CD8-positive, alpha-beta memory T cell (primary cell): Measurements from ENCODE around the gene FAM76A. TPM values are rescaled to one million over a fixed set of nuclear protein-coding genes. Genes with fewer than 3 reads are reported as not detected.

Experiments used
- CTCF ChIA-PET: fragments of 350-600 bp; sonication (Branson Sonifier 250); formaldehyde crosslinking; loops from one replicate; lab custom pipeline; 2021; ENCODE audit warnings: antibody characterized with exemption; lab: Charles Lee
- POLR2A ChIA-PET: fragments of 350-600 bp; sonication (Branson Sonifier 250); formaldehyde crosslinking; loops from one replicate; lab custom pipeline; 2021; ENCODE audit warnings: antibody characterized with exemption; lab: Charles Lee
- DNase-seq, 5 donors: peaks; one replicate each; pipeline versions ENCODE4 v3.0.0 to v3.0.0-alpha.2; 2020 to 2022; ENCODE audit warnings: mixed read lengths in 1 of 5
- H3K27ac ChIP-seq: one replicate; pipeline ENCODE4 v1.7.0; 2013; ENCODE audit warnings: low read depth, mild to moderate bottlenecking, low read length, moderate library complexity
- H3K27me3 ChIP-seq: 2 replicates; pipeline ENCODE4 v1.7.0; 2013; ENCODE audit warnings: low read length, mild to moderate bottlenecking; ENCODE audit not compliant: insufficient read depth, poor library complexity, severe bottlenecking
- H3K36me3 ChIP-seq: 2 replicates; pipeline ENCODE4 v1.7.0; 2013; ENCODE audit warnings: mild to moderate bottlenecking, low read length, moderate library complexity; ENCODE audit not compliant: insufficient read depth
- H3K4me1 ChIP-seq: 2 replicates; pipeline ENCODE4 v1.7.0; 2013; ENCODE audit warnings: mild to moderate bottlenecking, low read length, moderate library complexity; ENCODE audit not compliant: insufficient read depth
- H3K4me3 ChIP-seq: 2 replicates; pipeline ENCODE4 v1.7.0; 2013; ENCODE audit warnings: mild to moderate bottlenecking, low read length
- H3K9me3 ChIP-seq: 2 replicates; pipeline ENCODE4 v1.7.0; 2013; ENCODE audit warnings: mild to moderate bottlenecking, low read length
- H3K27ac Mint-ChIP-seq, 8 donors: one replicate each; pipeline ENCODE4 v1.8.0; 2020 to 2021; ENCODE audit warnings: mixed read lengths in 8 of 8, mild to moderate bottlenecking in 6 of 8, inconsistent platforms in 3 of 8, moderate library complexity in 3 of 8
- H3K27me3 Mint-ChIP-seq, 2 donors: one replicate each; pipeline ENCODE4 v1.8.0; 2020 to 2021; ENCODE audit warnings: mixed read lengths in 2 of 2, mild to moderate bottlenecking in 1 of 2, moderate library complexity in 1 of 2
- H3K36me3 Mint-ChIP-seq, 3 donors: one replicate each; pipeline ENCODE4 v1.8.0; 2020 to 2021; ENCODE audit warnings: mixed read lengths in 3 of 3, inconsistent platforms in 1 of 3, mild to moderate bottlenecking in 1 of 3
- H3K4me1 Mint-ChIP-seq, 3 donors: one replicate each; pipeline ENCODE4 v1.8.0; 2020 to 2021; ENCODE audit warnings: mixed read lengths in 3 of 3, inconsistent platforms in 1 of 3, mild to moderate bottlenecking in 1 of 3
- H3K4me3 Mint-ChIP-seq, 7 donors: one replicate each; pipeline ENCODE4 v1.8.0; 2020 to 2021; ENCODE audit warnings: mixed read lengths in 7 of 7, mild to moderate bottlenecking in 6 of 7, moderate library complexity in 4 of 7, inconsistent platforms in 2 of 7
- H3K9me3 Mint-ChIP-seq, 5 donors: one replicate each; pipeline ENCODE4 v1.8.0; 2020 to 2022; ENCODE audit warnings: mixed read lengths in 5 of 5, mild to moderate bottlenecking in 3 of 5, moderate library complexity in 2 of 5, inconsistent platforms in 1 of 5
- polyA plus RNA-seq: library from polyadenylated mRNA; unstranded; fragments of 300-500 nt; fragmentation: Illumina TruSeq; gene quantifications from one replicate; pipeline ENCODE4 v1.2.3, GENCODE V29; 2021
- total RNA-seq, 2 experiments: library from RNA; stranded (reverse); gene quantifications; one replicate each; pipeline ENCODE4 v1.2.3, GENCODE V29; 2021

FAM76A gene
- total and polyA plus RNA-seq, 3 experiments from 2014 or later: 9.2 to 13.7 (median 13.2) TPM

DNA sequence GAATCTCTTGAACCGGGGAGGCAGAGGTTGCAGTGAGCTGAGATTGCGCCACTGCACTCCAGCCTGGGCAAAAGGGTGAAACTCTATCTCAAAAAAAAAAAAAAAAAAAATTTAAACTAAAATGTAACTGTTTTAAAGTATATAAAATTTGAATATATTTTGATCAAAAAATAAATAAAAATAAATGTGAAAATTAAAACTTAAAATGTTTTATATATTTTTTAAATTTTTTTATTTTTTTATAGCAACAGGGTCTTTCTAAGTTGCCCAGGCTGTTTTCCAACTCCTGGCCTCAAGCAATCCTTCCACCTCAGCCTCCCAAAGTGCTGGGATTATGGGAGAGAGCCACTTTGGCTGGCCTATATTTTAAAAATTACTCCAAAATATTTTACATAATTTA lies 15.2 kb upstream of the FAM76A start:
- CTCF ChIA-PET: interaction anchor here (0.7 kb wide), 1 partner anchor 44 kb away, joined by 3 read pairs; no protein-coding TSS in a partner anchor
- POLR2A ChIA-PET: no interaction called here

DNA sequence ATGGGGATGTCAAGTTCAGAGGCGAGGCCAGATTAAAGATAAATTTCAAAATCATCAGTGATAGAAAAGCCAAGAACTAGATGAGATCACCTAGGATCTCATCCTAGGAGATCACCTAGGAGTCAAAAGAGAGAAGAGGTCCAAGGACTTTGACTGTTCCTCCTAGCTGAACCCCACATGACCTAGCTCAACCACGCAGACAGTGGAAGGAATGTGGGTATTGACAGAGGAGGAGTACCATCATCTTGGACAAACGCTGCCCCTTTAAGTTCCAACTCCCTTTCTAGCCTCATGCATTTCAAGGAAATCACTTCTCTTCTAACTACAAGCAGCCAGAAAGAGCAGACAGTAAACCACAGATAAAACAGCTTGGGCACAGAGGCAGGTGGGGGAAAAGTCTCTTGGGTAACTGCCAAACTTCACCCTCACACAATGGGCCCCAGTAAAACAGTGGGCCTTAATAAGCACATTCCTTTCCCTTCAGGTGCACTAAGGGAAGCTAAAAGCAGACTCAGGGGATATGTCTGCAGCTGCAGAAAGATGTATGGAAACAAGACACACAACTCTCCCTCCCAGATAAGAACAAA lies 12.5 kb upstream of the FAM76A start:
- H3K4me3 ChIP-seq: no peak overlapping the region
- DNase-seq: no peak
- H3K36me3 Mint-ChIP-seq: peaks cover 0 to 16% (median 2%) of the 10 kb centered on the region in 3 donors
- no peaks in the 10 kb centered on the region for H3K36me3 ChIP-seq
- no peaks in the 10 kb centered on the region for H3K27me3 ChIP-seq
- H3K27ac Mint-ChIP-seq: no peak overlapping the region
- ChIA-PET CTCF (no interaction called here), POLR2A (no interaction called here)
- H3K4me1 ChIP-seq: no peaks in the 10 kb centered on the region
- peaks cover 0 to 10% (median 6%) of the 10 kb centered on the region in 5 donors for H3K9me3 Mint-ChIP-seq
- no peak overlapping the region for H3K4me3 Mint-ChIP-seq
- peaks cover 20 to 45% of the 10 kb centered on the region in 2 donors for H3K27me3 Mint-ChIP-seq
- no peaks in the 10 kb centered on the region for H3K4me1 Mint-ChIP-seq
- H3K9me3 ChIP-seq: no peaks in the 10 kb centered on the region
- no peak overlapping the region for H3K27ac ChIP-seq

More for the DNA sequence above, 15.2 kb upstream of the FAM76A start:
- Histone ChIP-seq H3K4me3 (no peak overlapping the region), H3K4me1 (no peaks in the 10 kb centered on the region), H3K9me3 (no peaks in the 10 kb centered on the region), H3K36me3 (no peaks in the 10 kb centered on the region), H3K27ac (no peak overlapping the region), H3K27me3 (no peaks in the 10 kb centered on the region)
- no peaks in the 10 kb centered on the region for H3K9me3 Mint-ChIP-seq
- H3K27me3 Mint-ChIP-seq: peaks cover 4 to 29% of the 10 kb centered on the region in 2 donors
- no peak overlapping the region for H3K4me3 Mint-ChIP-seq
- H3K4me1 Mint-ChIP-seq: no peaks in the 10 kb centered on the region
- peaks cover 0 to 4% (median 1%) of the 10 kb centered on the region in 3 donors for H3K36me3 Mint-ChIP-seq
- DNase-seq: no peak
- no peak overlapping the region for H3K27ac Mint-ChIP-seq

DNA sequence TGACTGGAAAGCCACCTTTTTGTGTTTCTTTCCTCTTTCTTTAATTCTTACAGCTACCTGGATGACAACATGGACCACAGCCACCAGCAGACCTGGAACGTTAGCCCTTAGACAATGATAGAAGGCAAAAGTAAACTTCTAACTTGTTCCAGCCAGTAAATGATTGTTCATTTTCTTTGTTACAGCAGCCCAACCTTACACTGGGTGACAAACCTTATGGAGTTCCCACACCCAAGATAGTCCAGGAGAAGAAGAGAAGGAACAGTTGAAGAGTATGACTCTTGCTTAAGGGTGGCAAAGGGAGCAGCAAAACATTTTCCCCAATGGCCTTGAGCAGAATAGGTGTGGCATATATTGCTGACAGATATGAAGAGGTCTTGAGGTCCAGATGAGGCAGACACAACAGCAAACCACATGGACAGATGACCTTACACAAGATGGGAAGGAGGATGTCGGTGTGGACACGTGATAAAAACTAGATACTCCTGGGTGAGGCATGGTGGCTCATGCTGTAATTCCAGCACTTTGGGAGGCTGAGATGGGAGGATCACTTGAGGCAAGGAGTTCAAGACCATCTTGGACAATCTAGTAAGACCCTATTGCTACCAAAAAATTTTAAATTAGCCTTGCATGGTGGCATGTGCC lies 11.8 kb upstream of the FAM76A start:
- Mint-ChIP-seq H3K27me3 (peaks cover 20 to 39% of the 10 kb centered on the region in 2 donors), H3K27ac (peak overlapping the region in 1 of 8 donors; percentile 51), H3K4me1 (no peaks in the 10 kb centered on the region), H3K4me3 (no peak overlapping the region), H3K36me3 (peaks cover 0 to 16% (median 2%) of the 10 kb centered on the region in 3 donors), H3K9me3 (peaks cover 0 to 10% (median 6%) of the 10 kb centered on the region in 5 donors)
- Histone ChIP-seq H3K9me3 (no peaks in the 10 kb centered on the region), H3K27ac (no peak overlapping the region), H3K4me3 (no peak overlapping the region), H3K4me1 (no peaks in the 10 kb centered on the region), H3K36me3 (no peaks in the 10 kb centered on the region), H3K27me3 (no peaks in the 10 kb centered on the region)
- CTCF ChIA-PET: no interaction called here
- no peak for DNase-seq
- POLR2A ChIA-PET: no interaction called here

- POLR2A ChIA-PET: no interaction called here
- Histone ChIP-seq H3K27ac (no peak overlapping the region), H3K36me3 (no peaks in the 10 kb centered on the region), H3K9me3 (no peaks in the 10 kb centered on the region), H3K4me3 (no peak overlapping the region), H3K4me1 (no peaks in the 10 kb centered on the region), H3K27me3 (no peaks in the 10 kb centered on the region)
- peaks cover 20 to 44% of the 10 kb centered on the region in 2 donors for H3K27me3 Mint-ChIP-seq
- CTCF ChIA-PET: no interaction called here
- H3K4me1 Mint-ChIP-seq: no peaks in the 10 kb centered on the region
- peaks cover 0 to 16% (median 2%) of the 10 kb centered on the region in 3 donors for H3K36me3 Mint-ChIP-seq
- no peak for DNase-seq
- H3K4me3 Mint-ChIP-seq: no peak overlapping the region
- H3K9me3 Mint-ChIP-seq: peaks cover 0 to 10% (median 6%) of the 10 kb centered on the region in 5 donors
- H3K27ac Mint-ChIP-seq: no peak overlapping the region
These were observed 9.4 kb upstream of the FAM76A start for GRCh38 chr1:27716262-27716895.

GRCh38 chr1:27719286-27720251 lies 6.2 kb upstream of the FAM76A start:
- H3K36me3 Mint-ChIP-seq: peaks cover 0 to 12% (median 2%) of the 10 kb centered on the region in 3 donors
- DNase-seq: peak in 1 of 5 donors; percentile 7
- peaks cover 0 to 10% (median 6%) of the 10 kb centered on the region in 5 donors for H3K9me3 Mint-ChIP-seq
- peaks cover 0 to 1% (median under 1%) of the 10 kb centered on the region in 3 donors for H3K4me1 Mint-ChIP-seq
- Histone ChIP-seq H3K9me3 (no peaks in the 10 kb centered on the region), H3K4me1 (no peaks in the 10 kb centered on the region), H3K36me3 (no peaks in the 10 kb centered on the region), H3K27ac (no peak overlapping the region), H3K27me3 (no peaks in the 10 kb centered on the region), H3K4me3 (no peak overlapping the region)
- ChIA-PET CTCF (interaction anchor here (1.2 to 3.9 kb wide), 2 partner anchors 50 to 113 kb away, joined by 4 to 16 read pairs; no protein-coding TSS in a partner anchor), POLR2A (interaction anchor here (0.7 kb wide), 1 partner anchor 65 kb away, joined by 3 read pairs; no protein-coding TSS in a partner anchor)
- H3K27me3 Mint-ChIP-seq: peaks cover 20 to 29% of the 10 kb centered on the region in 2 donors
- H3K4me3 Mint-ChIP-seq: peak overlapping the region in 1 of 7 donors; percentile 10
- no peak overlapping the region for H3K27ac Mint-ChIP-seq

- H3K4me1 Mint-ChIP-seq: peaks cover 20 to 35% (median 23%) of the 10 kb centered on the region in 3 donors
- Histone ChIP-seq H3K4me1 (peaks cover 18% of the 10 kb centered on the region), H3K27ac (peak overlapping the region; percentile 87), H3K27me3 (no peaks in the 10 kb centered on the region), H3K36me3 (no peaks in the 10 kb centered on the region), H3K9me3 (no peaks in the 10 kb centered on the region), H3K4me3 (peak overlapping the region; percentile 66)
- ChIA-PET POLR2A (interaction anchor here (0.7 to 1.8 kb wide), 9 partner anchors 48 to 1012 kb away, joined by 3 to 43 read pairs (median 6); partner anchors contain the start of genes AHDC1, IFI6, MED18 and PPP1R8), CTCF (interaction anchor here (0.7 to 3.1 kb wide), 15 partner anchors 19 to 1730 kb away, joined by 3 to 32 read pairs (median 3); partner anchors contain the start of genes IFI6 and STX12)
- DNase-seq: no peak
- H3K4me3 Mint-ChIP-seq: peak overlapping the region; percentile 82 to 93 (median 89)
- H3K36me3 Mint-ChIP-seq: peaks cover 0 to 28% (median 7%) of the 10 kb centered on the region in 3 donors
- no peaks in the 10 kb centered on the region for H3K9me3 Mint-ChIP-seq
- no peaks in the 10 kb centered on the region for H3K27me3 Mint-ChIP-seq
- peak overlapping the region; percentile 94 to 99 (median 98) for H3K27ac Mint-ChIP-seq
These were observed 794 bp upstream of the FAM76A start for GRCh38 chr1:27724961-27725373.
